CD14-positive monocyte (primary cell): ENCODE results near the gene OSBP2. TPM values are rescaled to one million over a fixed set of nuclear protein-coding genes. Genes with fewer than 3 reads are reported as not detected.

Experiments used
- DNase-seq, 3 donors: peaks; one replicate each; pipeline ENCODE4 v3.0.0-alpha.2; 2011 to 2022
- H2AFZ ChIP-seq: 2 replicates; pipeline ENCODE4 v1.6.0; 2012; ENCODE audit warnings: mild to moderate bottlenecking, low read depth, low read length, inconsistent platforms; ENCODE audit not compliant: insufficient read depth, poor library complexity, severe bottlenecking
- H3K27ac ChIP-seq, 2 donors: 1 replicate in 1 of 2; 2 replicates in 1 of 2; pipeline ENCODE4 v1.5.1; 2012 to 2013; ENCODE audit warnings: low read length in 2 of 2, control low read depth in 1 of 2, inconsistent platforms in 1 of 2, low read depth in 1 of 2, mild to moderate bottlenecking in 1 of 2
- H3K27me3 ChIP-seq, 2 donors: one replicate each; pipeline versions ENCODE4 v1.6.0 to v1.6.1; 2011 to 2013; ENCODE audit warnings: low read length in 2 of 2; ENCODE audit not compliant: control insufficient read depth in 2 of 2, insufficient read depth in 2 of 2
- H3K36me3 ChIP-seq, 2 donors: replicated peaks in 1 of 2; 1 replicate in 1 of 2; 2 replicates in 1 of 2; pipeline versions ENCODE4 v1.5.1 to v1.6.1; 2012 to 2013; ENCODE audit warnings: low read length in 2 of 2, control low read depth in 1 of 2, inconsistent platforms in 1 of 2, mild to moderate bottlenecking in 1 of 2; ENCODE audit not compliant: insufficient read depth in 2 of 2, control insufficient read depth in 1 of 2
- H3K4me1 ChIP-seq, 2 donors: 1 replicate in 1 of 2; 2 replicates in 1 of 2; pipeline versions ENCODE4 v1.5.1 to v1.6.1; 2012 to 2013; ENCODE audit warnings: low read length in 2 of 2, control low read depth in 1 of 2, inconsistent platforms in 1 of 2, mild to moderate bottlenecking in 1 of 2, moderate library complexity in 1 of 2; ENCODE audit not compliant: insufficient read depth in 2 of 2, control insufficient read depth in 1 of 2
- H3K4me2 ChIP-seq: replicated peaks from 2 replicates; pipeline ENCODE3; 2012; ENCODE audit warnings: low read length, moderate library complexity, mild to moderate bottlenecking; ENCODE audit not compliant: poor library complexity, severe bottlenecking; ENCODE audit errors: extremely low read depth
- H3K4me3 ChIP-seq, 3 experiments: fragments of 200-600 bp in 1 of 3; sonication (generic) in 1 of 3; replicated peaks in 1 of 3; 1 replicate in 2 of 3; 2 replicates in 1 of 3; pipeline ENCODE4 v1.5.1; 2011 to 2013; ENCODE audit warnings: low read length in 3 of 3, mild to moderate bottlenecking in 3 of 3, control low read depth in 2 of 3, low read depth in 2 of 3, inconsistent platforms in 1 of 3, moderate library complexity in 1 of 3
- H3K79me2 ChIP-seq: 2 replicates; pipeline ENCODE4 v1.6.0; 2012; ENCODE audit warnings: mild to moderate bottlenecking, control low read depth, inconsistent platforms, low read length, moderate library complexity; ENCODE audit not compliant: insufficient read depth
- H3K9ac ChIP-seq: 2 replicates; pipeline ENCODE4 v1.6.0; 2017; ENCODE audit warnings: low read length, mild to moderate bottlenecking; ENCODE audit not compliant: insufficient read depth, poor library complexity, severe bottlenecking
- H3K9me3 ChIP-seq, 2 donors: replicated peaks in 1 of 2; 1 replicate in 1 of 2; 2 replicates in 1 of 2; pipeline versions ENCODE4 v1.5.1 to v1.6.1; 2012 to 2013; ENCODE audit warnings: low read length in 2 of 2, control low read depth in 1 of 2; ENCODE audit not compliant: control insufficient read depth in 1 of 2, insufficient read depth in 1 of 2
- H4K20me1 ChIP-seq: 2 replicates; pipeline ENCODE4 v1.6.0; 2012; ENCODE audit warnings: mild to moderate bottlenecking, low read length, control low read depth, moderate library complexity; ENCODE audit not compliant: insufficient read depth
- H3K27ac Mint-ChIP-seq, 7 donors: one replicate each; pipeline ENCODE4 v1.8.0; 2020; ENCODE audit warnings: mild to moderate bottlenecking in 7 of 7, mixed read lengths in 7 of 7, moderate library complexity in 6 of 7, inconsistent platforms in 2 of 7
- H3K27me3 Mint-ChIP-seq, 3 donors: one replicate each; pipeline ENCODE4 v1.8.0; 2021 to 2022; ENCODE audit warnings: low read depth in 3 of 3, mild to moderate bottlenecking in 3 of 3, mixed read lengths in 3 of 3, moderate library complexity in 3 of 3, inconsistent platforms in 1 of 3
- H3K36me3 Mint-ChIP-seq, 2 donors: one replicate each; pipeline ENCODE4 v1.8.0; 2020; ENCODE audit warnings: mixed read lengths in 2 of 2, inconsistent platforms in 1 of 2, mild to moderate bottlenecking in 1 of 2
- H3K4me1 Mint-ChIP-seq: one replicate; pipeline ENCODE4 v1.8.0; 2020; ENCODE audit warnings: mild to moderate bottlenecking, mixed read lengths
- H3K4me3 Mint-ChIP-seq, 2 donors: one replicate each; pipeline ENCODE4 v1.8.0; 2020; ENCODE audit warnings: mild to moderate bottlenecking in 2 of 2, mixed read lengths in 2 of 2, moderate library complexity in 1 of 2
- H3K9me3 Mint-ChIP-seq, 7 donors: one replicate each; pipeline ENCODE4 v1.8.0; 2020 to 2022; ENCODE audit warnings: mixed read lengths in 7 of 7, mild to moderate bottlenecking in 6 of 7, moderate library complexity in 6 of 7, inconsistent platforms in 2 of 7
- WGBS: methylation state at CpG from one replicate; pipeline ENCODE4 v1.1.5; 2013; ENCODE audit warnings: missing lambda C conversion rate; ENCODE audit not compliant: insufficient coverage; 5-methylcytosine and 5-hydroxymethylcytosine counted together
- intact Hi-C, 2 donors: fragments of 100-400 bp; cut with micrococcal nuclease; formaldehyde crosslinking; loops; one replicate each; pipeline versions ENCODE4 v1.15.0 to v1.15.1; 2023
- polyA plus RNA-seq, 3 donors: library from polyadenylated mRNA; depleted of rRNA in 1 of 3; unstranded in 2 of 3; stranded (reverse) in 1 of 3; fragments of 300-500 nt in 2 of 3; fragments of >200 nt in 1 of 3; fragmentation: Illumina TruSeq in 2 of 3; gene quantifications; 1 replicate in 2 of 3; 2 replicates in 1 of 3; pipeline ENCODE4 v1.2.3, GENCODE V29; 2012 to 2021
- TF ChIP-seq, protein P1 (sequence below): fragments of 200-600 bp; IDR thresholded peaks from one replicate; pipeline ENCODE4 v1.8.0; 2022; ENCODE audit warnings: antibody characterized with exemption, mild to moderate bottlenecking

OSBP2 gene
- polyA plus RNA-seq, 3 donors, result 0.21 to 0.54 TPM; not detected in 1

DNA sequence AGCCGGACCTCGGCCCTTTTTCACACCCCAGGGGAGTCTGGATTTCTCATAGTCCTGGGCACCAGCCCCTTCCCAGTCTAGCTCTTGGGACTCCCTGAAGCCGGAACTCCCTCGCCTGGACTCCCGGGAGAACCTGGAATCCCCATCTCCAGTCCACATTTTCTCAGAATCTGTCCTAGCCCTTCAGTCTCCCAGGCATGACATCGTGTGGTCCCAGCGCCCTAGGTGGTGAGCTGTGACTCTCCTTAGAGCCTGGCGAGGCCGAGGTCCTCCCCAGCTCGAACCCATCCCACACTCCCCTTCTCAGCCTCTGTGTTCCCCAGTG, 26.3 kb upstream of the OSBP2 start:
- intact Hi-C loops, result loop anchor here in 1 of 2 donors (5.0 kb wide), 1 partner anchor 76 kb away; the partner anchor contains the start of gene PES1
- H3K27ac Mint-ChIP-seq, result peak overlapping the region in 4 of 7 donors; percentile 75 to 93 (median 85)
- Histone ChIP-seq H3K4me1 (peaks cover 19 to 26% of the 10 kb centered on the region in 2 donors), H4K20me1 (peaks cover 12% of the 10 kb centered on the region), H3K27me3 (peaks cover 6 to 11% of the 10 kb centered on the region in 2 donors), H3K36me3 (peaks cover 15 to 23% of the 10 kb centered on the region in 2 donors), H3K9me3 (no peaks in the 10 kb centered on the region), H2AFZ (peak overlapping the region; percentile 92), H3K27ac (no peak overlapping the region), H3K79me2 (peaks cover 4% of the 10 kb centered on the region), H3K4me2 (peak overlapping the region; percentile 89), H3K9ac (peak overlapping the region; percentile 77), H3K4me3 (peak overlapping the region; percentile 80 to 93 (median 92))
- H3K9me3 Mint-ChIP-seq, result peaks cover 0 to 2% (median 0%) of the 10 kb centered on the region in 7 donors
- 44% methylated on average over 10 of the region's 10 CpGs for WGBS
- TF ChIP-seq, protein P1, sequence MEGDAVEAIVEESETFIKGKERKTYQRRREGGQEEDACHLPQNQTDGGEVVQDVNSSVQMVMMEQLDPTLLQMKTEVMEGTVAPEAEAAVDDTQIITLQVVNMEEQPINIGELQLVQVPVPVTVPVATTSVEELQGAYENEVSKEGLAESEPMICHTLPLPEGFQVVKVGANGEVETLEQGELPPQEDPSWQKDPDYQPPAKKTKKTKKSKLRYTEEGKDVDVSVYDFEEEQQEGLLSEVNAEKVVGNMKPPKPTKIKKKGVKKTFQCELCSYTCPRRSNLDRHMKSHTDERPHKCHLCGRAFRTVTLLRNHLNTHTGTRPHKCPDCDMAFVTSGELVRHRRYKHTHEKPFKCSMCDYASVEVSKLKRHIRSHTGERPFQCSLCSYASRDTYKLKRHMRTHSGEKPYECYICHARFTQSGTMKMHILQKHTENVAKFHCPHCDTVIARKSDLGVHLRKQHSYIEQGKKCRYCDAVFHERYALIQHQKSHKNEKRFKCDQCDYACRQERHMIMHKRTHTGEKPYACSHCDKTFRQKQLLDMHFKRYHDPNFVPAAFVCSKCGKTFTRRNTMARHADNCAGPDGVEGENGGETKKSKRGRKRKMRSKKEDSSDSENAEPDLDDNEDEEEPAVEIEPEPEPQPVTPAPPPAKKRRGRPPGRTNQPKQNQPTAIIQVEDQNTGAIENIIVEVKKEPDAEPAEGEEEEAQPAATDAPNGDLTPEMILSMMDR, result no peak
- peaks cover 18 to 19% of the 10 kb centered on the region in 2 donors for H3K36me3 Mint-ChIP-seq
- H3K4me3 Mint-ChIP-seq, result peak overlapping the region; percentile 91 to 97
- H3K4me1 Mint-ChIP-seq, result peaks cover 26% of the 10 kb centered on the region
- DNase-seq, result no peak
- H3K27me3 Mint-ChIP-seq, result peaks cover 12 to 23% (median 17%) of the 10 kb centered on the region in 3 donors

DNA sequence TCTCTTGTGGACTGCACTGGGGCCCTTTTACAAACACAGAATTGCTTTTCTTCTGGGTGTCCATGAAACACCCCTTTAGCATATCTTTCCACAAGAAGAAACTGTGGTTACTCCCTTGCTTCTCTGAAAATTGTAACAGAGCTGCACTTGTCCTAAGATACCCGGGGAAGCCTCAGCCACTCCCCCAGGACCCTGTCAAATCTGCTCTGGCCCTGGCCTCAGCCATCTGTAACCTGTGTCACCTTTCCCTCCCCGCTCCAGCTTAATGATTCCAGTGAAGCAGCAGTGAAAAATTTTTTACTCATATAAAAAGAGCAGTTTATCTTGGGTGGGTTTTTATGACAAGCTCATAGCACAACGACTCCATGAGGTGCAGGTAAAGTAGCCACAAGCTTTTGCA, 23.6 kb upstream of the OSBP2 start:
- H3K36me3 Mint-ChIP-seq, result peaks cover 2 to 5% of the 10 kb centered on the region in 2 donors
- H3K27ac Mint-ChIP-seq, result no peak overlapping the region
- Histone ChIP-seq H4K20me1 (no peaks in the 10 kb centered on the region), H3K79me2 (peaks cover 4% of the 10 kb centered on the region), H2AFZ (no peak overlapping the region), H3K36me3 (no peaks in the 10 kb centered on the region), H3K4me3 (no peak overlapping the region), H3K27ac (no peak overlapping the region), H3K9me3 (no peaks in the 10 kb centered on the region), H3K4me1 (peaks cover 19 to 21% of the 10 kb centered on the region in 2 donors), H3K4me2 (no peak overlapping the region), H3K27me3 (peaks cover 6 to 11% of the 10 kb centered on the region in 2 donors), H3K9ac (no peak overlapping the region)
- H3K4me3 Mint-ChIP-seq, result no peak overlapping the region
- H3K4me1 Mint-ChIP-seq, result peaks cover 23% of the 10 kb centered on the region
- TF ChIP-seq, protein P1, result no peak
- peaks cover 12 to 25% (median 17%) of the 10 kb centered on the region in 3 donors for H3K27me3 Mint-ChIP-seq
- intact Hi-C loops, result no loop called here
- no CpG with 5 or more reads among the region's 3 CpGs for WGBS
- no peak for DNase-seq
- H3K9me3 Mint-ChIP-seq, result peaks cover 0 to 2% (median 0%) of the 10 kb centered on the region in 7 donors
